Ovary (tissue), 9 donors: Measurements from ENCODE around the gene NPTN. TPM values are rescaled to one million over a fixed set of nuclear protein-coding genes. Genes with fewer than 3 reads are reported as not detected.

Experiments used
- DNase-seq, 5 donors: peaks; one replicate each; pipeline ENCODE4 v3.0.0-alpha.2; 2019 to 2020
- H3K27ac ChIP-seq, 2 donors: fragments of 200-600 bp; one replicate each; pipeline versions ENCODE4 v1.5.1 to v1.8.0; 2019 to 2022
- H3K27me3 ChIP-seq: fragments of 200-600 bp; one replicate; pipeline ENCODE4 v1.8.0; 2022
- H3K36me3 ChIP-seq: fragments of 200-600 bp; sonication (generic); one replicate; pipeline ENCODE4 v1.5.1; 2019
- H3K4me1 ChIP-seq: one replicate; pipeline ENCODE4 v1.8.1; 2013; ENCODE audit warnings: mild to moderate bottlenecking, moderate library complexity; ENCODE audit not compliant: insufficient read depth
- H3K4me3 ChIP-seq: fragments of 200-600 bp; sonication (generic); one replicate; pipeline ENCODE4 v1.5.1; 2017
- H3K9me3 ChIP-seq, 2 donors: fragments of 200-600 bp in 1 of 2; sonication (generic) in 1 of 2; one replicate each; pipeline versions ENCODE4 v1.5.1 to v1.8.1; 2013 to 2019; ENCODE audit warnings: mild to moderate bottlenecking in 1 of 2, moderate library complexity in 1 of 2
- EP300 ChIP-seq: sonication (generic); formaldehyde crosslinking; IDR thresholded peaks from one replicate; pipeline ENCODE4 v1.6.1; 2017; ENCODE audit warnings: antibody characterized with exemption
- POLR2A ChIP-seq: fragments of 450-650 bp; IDR thresholded peaks from one replicate; pipeline ENCODE4 v1.6.1; 2017; ENCODE audit warnings: antibody characterized with exemption, mild to moderate bottlenecking, moderate library complexity
- WGBS, 3 donors: extraction: QIAGEN DNeasy Blood & Tissue Kit in 1 of 3; methylation state at CpG; one replicate each; pipeline versions ENCODE4 v1.1.5 to v1.1.7; 2013 to 2017; 5-methylcytosine and 5-hydroxymethylcytosine counted together
- intact Hi-C, 4 donors: fragments of 100-400 bp; cut with DNase I; formaldehyde crosslinking; loops; one replicate each; pipeline versions ENCODE4 v1.11.0 to v1.15.1; 2022 to 2023
- polyA plus RNA-seq, 2 donors: library from polyadenylated mRNA; stranded (reverse); fragments of 200-250 nt in 1 of 2; fragments of 350-450 nt in 1 of 2; fragmentation: Illumina TruSeq in 1 of 2; extraction: RNeasy Lipid Tissue Mini Kit (QIAGEN cat#74804) in 1 of 2; gene quantifications; one replicate each; pipeline ENCODE4 v1.2.3, GENCODE V29; 2013 to 2014
- total RNA-seq, 7 donors: library from RNA; depleted of rRNA in 2 of 7; stranded (reverse); fragments of >200 nt in 2 of 7; fragmentation: NEBNext Ultra II Directional in 3 of 7; extraction: Animal tissue kit (Norgen Biotek cat#: 25700) in 3 of 7; gene quantifications; one replicate each; pipeline versions ENCODE4 v1.1.0 to v1.2.4, GENCODE V29; 2016 to 2023
- TF ChIP-seq, protein P1 (sequence below), 3 donors: fragments of 450-650 bp in 2 of 3; fragments of 200-600 bp in 1 of 3; IDR thresholded peaks; one replicate each; pipeline versions ENCODE4 v1.5.1 to v1.8.0; 2016 to 2022; ENCODE audit warnings: antibody characterized with exemption in 3 of 3, mild to moderate bottlenecking in 1 of 3
- donor health status: DM: no; HTN: no; CAD: no; lungs with moderate emphysema.
- donor health status: DM: no; HTN: no; CAD: no.
- donor health status: Bipolar disorder and iron deficiency.
- donor health status: DM: yes; HTN: yes; CAD: no.
- donor health status: DM: no; HTN: no; CAD: no.
- donor health status: DM: yes; HTN: yes; CAD: no.

Gene NPTN
- total and polyA plus RNA-seq, 9 donors = 39.2 to 245 (median 82.0) TPM

GRCh38 chr15:73681063-73681462, 47.9 kb upstream of the NPTN start:
- WGBS, 3 donors = 64 to 75% (median 69%) methylated on average over 3 of the region's 3 CpGs
- Histone ChIP-seq H3K4me1 (peaks cover 12% of the 10 kb centered on the region), H3K36me3 (no peaks in the 10 kb centered on the region), H3K9me3 (no peaks in the 10 kb centered on the region), H3K27ac (no peak overlapping the region), H3K27me3 (no peaks in the 10 kb centered on the region), H3K4me3 (no peak overlapping the region)
- no peak for TF ChIP-seq POLR2A
- TF ChIP-seq, protein P1, sequence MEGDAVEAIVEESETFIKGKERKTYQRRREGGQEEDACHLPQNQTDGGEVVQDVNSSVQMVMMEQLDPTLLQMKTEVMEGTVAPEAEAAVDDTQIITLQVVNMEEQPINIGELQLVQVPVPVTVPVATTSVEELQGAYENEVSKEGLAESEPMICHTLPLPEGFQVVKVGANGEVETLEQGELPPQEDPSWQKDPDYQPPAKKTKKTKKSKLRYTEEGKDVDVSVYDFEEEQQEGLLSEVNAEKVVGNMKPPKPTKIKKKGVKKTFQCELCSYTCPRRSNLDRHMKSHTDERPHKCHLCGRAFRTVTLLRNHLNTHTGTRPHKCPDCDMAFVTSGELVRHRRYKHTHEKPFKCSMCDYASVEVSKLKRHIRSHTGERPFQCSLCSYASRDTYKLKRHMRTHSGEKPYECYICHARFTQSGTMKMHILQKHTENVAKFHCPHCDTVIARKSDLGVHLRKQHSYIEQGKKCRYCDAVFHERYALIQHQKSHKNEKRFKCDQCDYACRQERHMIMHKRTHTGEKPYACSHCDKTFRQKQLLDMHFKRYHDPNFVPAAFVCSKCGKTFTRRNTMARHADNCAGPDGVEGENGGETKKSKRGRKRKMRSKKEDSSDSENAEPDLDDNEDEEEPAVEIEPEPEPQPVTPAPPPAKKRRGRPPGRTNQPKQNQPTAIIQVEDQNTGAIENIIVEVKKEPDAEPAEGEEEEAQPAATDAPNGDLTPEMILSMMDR (IDR thresholded peaks at IDR 0.05) = no peak
- TF ChIP-seq EP300 = no peak
- intact Hi-C loops = loop anchor here in 1 of 4 donors (2.0 kb wide), 1 partner anchor 20 kb away; no protein-coding TSS in a partner anchor
- DNase-seq = no peak

DNA sequence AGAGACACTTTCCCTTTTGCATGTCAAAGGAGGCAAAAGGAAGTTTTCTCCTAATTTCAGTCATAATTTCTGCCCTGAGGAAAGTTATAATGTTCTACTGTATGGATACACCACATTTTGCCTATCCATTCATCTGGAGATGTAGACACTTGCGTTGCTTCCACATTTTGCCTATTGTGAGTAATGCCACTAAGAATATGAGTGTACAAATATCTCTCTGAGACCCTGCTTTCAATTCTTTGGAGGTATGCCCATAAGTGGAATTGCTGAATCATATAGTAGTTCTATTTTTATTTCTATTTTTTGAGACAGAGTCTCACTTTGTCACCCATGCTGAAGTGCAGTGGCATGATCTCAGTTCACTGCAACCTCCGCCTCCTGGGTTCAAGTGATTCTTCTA, 47.4 kb upstream of the NPTN start:
- Histone ChIP-seq H3K36me3 (no peaks in the 10 kb centered on the region), H3K4me3 (no peak overlapping the region), H3K4me1 (peaks cover 7% of the 10 kb centered on the region), H3K27me3 (no peaks in the 10 kb centered on the region), H3K9me3 (no peaks in the 10 kb centered on the region), H3K27ac (no peak overlapping the region)
- TF ChIP-seq, protein P1 (IDR thresholded peaks at IDR 0.05) = no peak
- TF ChIP-seq EP300 = no peak
- TF ChIP-seq POLR2A = no peak
- 89 to 94% (median 92%) methylated on average over 2 of the region's 2 CpGs for WGBS, 3 donors
- intact Hi-C loops = loop anchor here in 1 of 4 donors (2.0 kb wide), 1 partner anchor 20 kb away; no protein-coding TSS in a partner anchor
- DNase-seq = no peak

DNA sequence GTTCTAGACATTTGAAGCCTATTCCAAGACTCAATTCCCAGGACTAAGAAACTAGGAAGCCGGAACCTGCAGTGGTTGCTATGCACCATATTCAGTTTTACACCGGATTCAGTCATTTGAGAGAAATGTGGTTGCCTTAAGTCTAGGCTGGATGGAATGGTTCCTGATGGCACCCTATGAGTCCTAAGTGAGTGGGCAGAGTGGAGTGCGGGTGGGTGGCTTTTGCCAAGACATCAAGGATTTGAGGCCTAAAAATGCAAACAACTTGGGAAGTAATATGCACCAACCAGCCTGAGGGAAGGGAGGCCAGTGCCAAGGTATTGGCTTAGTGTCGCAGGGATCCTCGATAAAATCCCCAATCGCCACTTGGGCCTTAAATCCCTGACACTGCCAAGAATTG, 46.8 kb upstream of the NPTN start:
- Histone ChIP-seq H3K27ac (no peak overlapping the region), H3K9me3 (no peaks in the 10 kb centered on the region), H3K27me3 (no peaks in the 10 kb centered on the region), H3K4me3 (no peak overlapping the region), H3K36me3 (no peaks in the 10 kb centered on the region), H3K4me1 (peaks cover 4% of the 10 kb centered on the region)
- WGBS, 3 donors = 84 to 90% (median 87%) methylated on average over 6 of the region's 6 CpGs
- TF ChIP-seq EP300 (no peak), POLR2A (no peak)
- TF ChIP-seq, protein P1 (IDR thresholded peaks at IDR 0.05) = no peak
- intact Hi-C loops = loop anchor here in 2 of 4 donors (2.0 to 5.0 kb wide), 3 partner anchors 19 to 227 kb away; no protein-coding TSS in a partner anchor
- DNase-seq = no peak

DNA sequence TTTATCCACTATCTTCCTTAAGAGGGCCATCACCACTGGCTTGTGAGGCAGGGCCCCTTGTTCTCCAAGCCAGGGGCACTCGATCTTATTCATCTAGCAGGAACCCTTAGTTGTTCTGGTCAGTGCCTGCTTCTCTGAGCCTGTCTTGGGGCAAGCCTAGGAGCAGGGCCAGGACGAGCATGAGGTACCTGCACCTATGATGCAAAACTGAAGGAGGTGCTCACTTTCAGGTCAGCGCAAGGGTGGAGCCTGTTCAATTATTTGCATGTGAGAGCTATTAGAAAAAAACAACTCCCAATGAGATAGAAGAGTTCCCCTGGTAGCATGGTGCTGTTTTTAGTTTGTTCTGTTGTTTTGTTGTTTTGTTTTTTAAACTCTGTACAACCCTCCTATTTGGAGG, 46.0 kb upstream of the NPTN start:
- WGBS, 3 donors = 79 to 87% (median 85%) methylated on average over 3 of the region's 3 CpGs
- TF ChIP-seq POLR2A (no peak), EP300 (no peak)
- TF ChIP-seq, protein P1 (IDR thresholded peaks at IDR 0.05) = no peak

More for the DNA sequence above, 46.0 kb upstream of the NPTN start:
- Histone ChIP-seq H3K36me3 (no peaks in the 10 kb centered on the region), H3K9me3 (no peaks in the 10 kb centered on the region), H3K4me3 (no peak overlapping the region), H3K4me1 (peaks cover 4% of the 10 kb centered on the region), H3K27me3 (no peaks in the 10 kb centered on the region), H3K27ac (no peak overlapping the region)
- DNase-seq = no peak
- intact Hi-C loops = loop anchor here in 2 of 4 donors (5.0 kb wide), 2 partner anchors 42 to 228 kb away; no protein-coding TSS in a partner anchor
